ENCODE results near the gene CHST3.

The CHST3 gene

DNA sequence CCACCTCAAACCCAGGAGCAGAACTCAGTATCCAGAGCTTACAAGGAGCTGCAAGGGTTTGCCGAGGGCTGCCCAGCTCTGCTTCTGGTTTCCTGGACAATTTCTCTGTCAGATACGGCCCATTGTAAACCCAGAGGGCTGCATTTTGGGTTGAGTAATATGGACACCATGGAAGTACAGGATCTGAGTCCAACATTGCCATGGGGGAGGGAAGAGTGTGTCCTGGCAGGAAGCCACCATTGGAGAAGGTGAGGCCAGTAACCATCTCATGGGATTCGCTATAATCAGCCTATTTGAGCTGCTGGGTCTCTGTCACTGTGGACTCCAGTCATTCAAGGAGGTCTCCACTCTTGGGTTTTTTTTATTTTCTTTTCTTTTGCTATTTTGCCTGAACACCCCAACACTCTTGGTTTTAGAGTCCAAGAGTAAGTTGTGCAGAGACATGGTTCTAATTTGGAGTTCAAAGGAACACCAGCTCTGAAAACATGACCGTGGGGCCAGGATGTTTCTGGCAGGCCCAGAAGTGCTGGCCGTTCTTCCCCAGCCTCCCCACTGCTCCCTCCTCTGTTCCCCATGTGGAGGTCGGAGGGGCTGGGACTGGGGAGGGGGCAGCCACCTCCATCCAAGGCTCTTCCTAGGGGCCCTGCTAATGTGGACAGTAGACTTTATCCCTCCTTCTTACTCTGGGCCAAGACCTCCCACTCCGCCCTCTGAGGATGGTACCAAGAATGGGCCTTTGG lies 46.2 kb downstream of the CHST3 start:
- no peak for DNase-seq (ENCODE audit: low spot score)

DNA sequence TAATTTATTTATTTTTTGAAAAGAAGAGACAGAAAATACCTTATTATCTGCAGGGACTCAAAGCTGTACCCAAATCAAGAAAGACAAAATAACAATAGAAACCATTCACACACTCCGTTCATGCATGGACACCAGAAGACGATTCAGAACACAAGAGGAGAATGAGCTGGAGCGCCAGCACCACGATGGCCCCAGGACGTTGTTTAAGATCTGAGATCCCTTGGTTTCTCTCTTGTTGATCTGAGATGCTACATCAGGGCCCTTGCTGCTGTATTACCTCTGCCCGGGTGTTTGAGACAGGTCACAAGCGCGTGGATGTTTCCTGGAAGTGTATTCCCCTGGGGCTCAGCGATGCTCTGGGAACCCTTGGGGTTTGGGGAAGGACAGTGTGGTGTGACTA lies 46.8 kb downstream of the CHST3 start:
- no peak for DNase-seq (ENCODE audit: low spot score)

DNA sequence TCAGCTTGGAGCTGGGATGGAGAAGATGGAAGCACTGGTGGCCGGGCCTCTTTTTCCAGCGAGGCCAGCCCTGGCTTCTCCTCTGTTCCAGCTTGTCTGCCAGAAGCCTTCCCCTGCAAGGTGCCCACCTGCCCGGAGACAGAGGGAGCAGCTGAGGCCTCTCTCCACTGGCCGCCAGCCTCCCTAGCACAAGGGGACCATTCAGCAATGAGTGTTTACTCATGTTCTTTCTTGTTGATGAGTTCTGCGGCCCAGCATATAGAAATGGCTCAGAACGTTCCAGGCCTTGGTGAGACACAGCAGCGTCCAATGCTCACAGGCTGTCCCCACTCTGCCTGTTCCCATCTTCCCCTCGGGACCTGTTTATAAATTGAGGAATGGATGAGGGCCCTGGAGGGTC lies 47.3 kb downstream of the CHST3 start:
- DNase-seq (ENCODE audit: low spot score), result no peak

DNA sequence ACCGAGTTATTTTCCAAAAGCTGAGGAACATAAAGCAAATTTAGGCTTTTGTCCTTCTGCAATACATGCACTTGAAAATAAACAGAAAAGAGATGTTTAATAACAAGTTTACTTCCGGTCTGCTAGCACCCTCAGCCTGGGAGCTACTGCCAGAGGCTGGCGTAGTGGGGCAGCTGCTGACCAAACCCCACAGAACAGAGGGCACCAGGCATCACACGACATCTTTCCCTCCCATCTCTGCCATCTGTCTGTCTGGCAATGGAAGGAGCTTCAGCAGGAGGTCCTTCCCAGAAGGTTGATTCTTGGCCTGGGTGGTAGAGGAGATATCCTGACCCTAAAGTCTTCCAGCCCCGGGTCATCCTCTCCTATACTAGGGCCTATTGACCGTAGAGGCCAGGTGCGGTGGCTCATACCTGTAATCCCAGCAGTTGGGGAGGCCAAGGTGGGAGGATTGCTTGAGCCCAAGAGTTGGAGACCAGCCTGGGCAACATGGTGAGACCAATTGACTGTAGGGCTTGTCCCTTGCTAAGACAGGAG lies 47.8 kb downstream of the CHST3 start:
- no peak for DNase-seq (ENCODE audit: low spot score)

DNA sequence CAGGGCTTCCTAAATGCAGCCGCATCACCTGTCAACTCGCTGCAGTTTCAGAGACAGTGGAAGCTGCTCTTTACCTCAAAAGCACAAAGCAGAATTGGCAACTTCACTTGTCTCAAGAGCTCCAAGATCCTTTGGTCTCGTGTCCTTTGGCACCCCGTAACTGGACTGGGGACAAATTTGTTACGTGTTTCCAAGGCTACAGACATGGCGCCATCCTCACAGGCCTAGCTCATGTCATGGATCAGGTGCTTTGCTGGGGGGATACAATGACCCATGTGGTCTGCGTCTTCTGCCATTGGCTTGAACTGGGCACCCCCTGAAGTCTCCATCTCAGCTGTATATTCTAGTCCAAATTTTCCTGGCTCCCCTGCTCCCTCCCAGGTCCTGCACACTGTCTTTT lies 48.6 kb downstream of the CHST3 start:
- no peak for DNase-seq (ENCODE audit: low spot score)

DNA sequence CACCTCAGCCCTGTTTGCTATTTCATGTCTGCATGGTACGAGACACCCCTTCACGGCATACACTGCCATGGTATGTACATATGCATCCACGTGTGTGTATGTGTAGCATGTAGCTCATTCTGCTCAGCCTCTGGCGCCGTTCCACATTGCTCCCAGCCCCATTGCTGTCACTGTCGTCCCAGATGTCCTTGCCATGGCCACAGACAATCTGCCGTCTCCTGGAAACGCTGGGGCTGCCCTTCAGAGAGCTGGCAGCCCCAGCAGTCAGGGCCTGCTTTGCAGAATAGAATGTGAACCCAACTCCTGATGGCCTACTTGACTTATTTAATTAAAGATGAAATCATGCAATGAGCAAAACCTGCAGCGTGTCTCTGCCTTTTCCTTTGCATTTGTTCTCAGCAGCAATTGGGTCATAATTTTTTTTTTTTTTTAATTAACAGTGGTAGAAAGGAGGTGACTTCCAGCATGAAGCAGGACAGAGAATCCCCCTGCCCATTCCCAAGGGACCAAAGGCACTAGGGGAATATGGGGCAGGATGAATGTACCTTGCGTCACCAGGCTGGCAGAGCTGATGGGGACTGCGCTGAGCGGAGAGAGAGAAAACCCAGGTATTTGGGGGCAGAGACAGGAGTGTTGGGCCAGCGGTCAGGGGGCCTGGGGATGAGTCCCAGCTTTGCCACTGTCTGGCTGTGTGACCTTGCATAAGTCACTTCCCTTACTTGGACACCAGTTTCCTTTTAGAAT lies 49.2 kb downstream of the CHST3 start:
- no peak for DNase-seq (ENCODE audit: low spot score)

DNA sequence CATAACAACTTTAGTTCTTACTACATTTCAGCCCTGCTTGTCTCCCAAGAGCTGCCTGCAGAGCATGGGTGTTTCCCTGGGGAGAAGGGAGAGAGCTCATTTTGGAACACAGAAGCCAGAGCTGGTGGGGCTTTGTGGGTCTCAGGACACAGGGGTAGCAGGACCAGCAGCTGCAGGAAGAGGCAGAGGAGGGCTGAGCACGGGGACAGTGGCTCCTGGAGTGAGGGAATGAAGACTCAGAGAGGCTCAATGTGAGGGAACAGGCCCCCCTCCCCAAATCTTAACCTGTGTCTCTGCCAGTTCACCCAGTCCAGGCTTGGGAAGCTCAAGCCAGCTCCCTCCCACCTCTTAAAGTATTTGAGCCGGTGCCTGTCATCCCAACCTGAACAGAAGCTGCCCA lies 50.0 kb downstream of the CHST3 start:
- DNase-seq (ENCODE audit: low spot score), result no peak

DNA sequence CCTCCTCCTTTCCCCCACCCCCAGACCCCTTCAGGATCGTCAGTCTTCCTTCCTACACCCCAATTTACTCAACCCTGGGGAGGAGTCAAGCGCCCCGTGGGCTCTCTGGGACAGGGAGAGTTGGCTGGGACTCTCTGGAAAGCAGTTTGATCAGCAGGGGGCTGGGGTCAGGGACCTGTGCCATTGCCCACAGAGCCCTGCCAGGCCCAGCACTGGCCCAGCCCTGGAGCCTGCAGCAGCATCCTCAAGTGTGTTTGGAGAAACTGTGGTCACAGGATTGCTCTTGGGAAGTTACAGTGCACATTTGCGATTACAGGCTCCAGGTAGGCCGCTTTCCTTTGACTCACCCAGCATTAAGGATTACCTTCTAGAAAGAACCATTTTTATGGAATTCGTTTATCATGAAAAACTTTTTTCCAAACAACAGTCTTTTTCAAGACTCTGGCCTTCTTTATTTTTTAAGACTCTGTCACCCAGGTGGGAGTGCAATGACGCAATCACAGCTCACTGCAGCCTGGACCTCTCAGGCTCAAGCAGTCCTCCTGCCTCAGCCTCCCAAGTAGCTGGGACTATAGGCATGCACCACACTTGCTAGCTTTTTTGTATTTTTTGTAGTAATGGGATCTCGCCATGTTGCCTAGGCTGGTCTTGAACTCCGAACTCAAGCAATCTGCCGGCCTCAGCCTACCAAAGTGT lies 50.7 kb downstream of the CHST3 start:
- DNase-seq (ENCODE audit: low spot score), result no peak

DNA sequence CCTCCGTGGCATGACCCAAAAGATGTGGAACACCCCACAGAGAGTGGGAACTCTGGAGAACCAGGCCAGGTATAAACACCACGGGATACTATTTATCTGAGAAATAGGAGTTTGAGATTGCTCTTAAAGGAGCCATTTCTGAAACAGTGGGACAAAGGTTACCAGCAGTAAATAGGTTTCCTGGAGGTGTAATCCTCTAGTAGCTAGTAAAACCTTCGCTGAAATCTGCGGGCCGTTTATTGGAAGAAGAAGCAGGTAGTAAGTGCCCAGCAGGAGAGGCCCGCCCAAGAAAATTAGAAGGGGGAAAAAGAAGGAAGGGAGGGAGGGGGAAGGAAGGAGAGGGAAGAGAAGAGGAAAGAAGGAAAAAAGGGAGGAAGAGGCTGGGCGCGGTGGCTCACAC lies 51.6 kb downstream of the CHST3 start:
- DNase-seq (ENCODE audit: low spot score), result no peak

DNA sequence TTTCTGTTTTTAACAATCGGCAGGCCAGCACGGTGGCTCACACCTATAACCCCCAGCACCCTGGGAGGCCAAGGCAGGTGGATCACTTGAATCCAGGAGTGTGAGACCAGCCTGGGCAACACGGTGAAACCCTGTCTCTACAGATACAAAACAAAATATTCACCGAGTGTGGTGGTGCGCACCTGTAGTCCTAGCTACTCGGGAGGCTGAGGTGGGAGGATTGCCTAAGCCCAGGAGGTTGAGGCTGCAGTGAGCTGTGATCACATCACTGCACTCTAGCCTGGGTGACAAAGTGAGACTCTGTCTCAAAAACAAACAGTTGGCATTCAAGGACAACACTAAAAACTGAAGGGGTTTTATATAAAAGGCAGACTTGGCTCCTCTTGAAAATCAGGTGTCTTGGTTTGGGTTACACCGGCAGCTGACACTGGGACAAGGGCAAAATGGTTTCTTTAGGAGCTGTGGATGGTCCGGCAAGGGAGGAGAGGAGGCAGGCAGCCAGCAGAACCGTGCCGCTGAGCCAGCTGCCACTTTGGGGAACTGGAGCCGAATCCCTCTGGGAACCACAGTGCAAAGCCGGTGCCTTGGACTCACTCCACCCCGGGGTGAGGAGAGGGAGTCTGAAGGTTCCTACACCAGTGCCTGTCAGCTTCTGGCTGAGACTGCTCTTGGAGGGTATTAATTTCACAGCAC lies 52.6 kb downstream of the CHST3 start:
- no peak for DNase-seq (ENCODE audit: low spot score)

DNA sequence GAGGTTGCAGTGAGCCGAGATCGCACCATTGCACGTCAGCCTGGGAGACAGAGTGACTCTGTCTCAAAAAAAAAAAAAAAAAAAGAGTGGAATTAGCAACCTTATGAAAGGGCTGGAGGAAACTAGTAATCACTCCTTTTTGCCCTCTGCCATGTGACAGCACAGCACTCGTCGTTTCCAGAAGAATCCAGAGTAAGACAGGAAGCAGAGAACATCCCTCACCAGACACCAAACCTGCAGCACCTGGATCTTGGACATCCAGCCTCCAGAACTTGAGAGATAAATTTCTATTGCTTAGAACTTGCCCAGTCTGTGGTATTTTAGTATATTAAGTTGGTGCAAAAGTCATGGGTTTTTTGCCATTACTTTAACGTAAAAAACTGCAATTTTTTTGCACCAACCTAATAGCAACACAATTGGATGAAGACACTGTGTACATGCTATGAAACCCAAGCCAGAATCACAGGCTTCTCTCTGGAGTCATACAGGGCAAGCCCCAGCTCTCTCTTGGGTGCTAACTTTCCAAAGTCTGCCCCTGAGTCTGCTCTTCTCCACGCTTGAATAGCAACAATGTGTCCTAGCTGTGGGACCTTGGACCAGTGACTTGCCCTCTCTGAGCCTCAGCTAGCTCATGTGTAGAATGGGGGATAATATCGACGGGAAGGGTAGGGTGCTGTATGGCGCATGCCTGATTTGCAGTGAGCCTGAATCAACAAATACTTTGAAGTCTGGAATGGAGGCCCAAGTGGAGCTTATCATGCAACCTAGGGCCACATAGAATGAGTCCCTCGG lies 55.1 kb downstream of the CHST3 start:
- no peak for DNase-seq (ENCODE audit: low spot score)

DNA sequence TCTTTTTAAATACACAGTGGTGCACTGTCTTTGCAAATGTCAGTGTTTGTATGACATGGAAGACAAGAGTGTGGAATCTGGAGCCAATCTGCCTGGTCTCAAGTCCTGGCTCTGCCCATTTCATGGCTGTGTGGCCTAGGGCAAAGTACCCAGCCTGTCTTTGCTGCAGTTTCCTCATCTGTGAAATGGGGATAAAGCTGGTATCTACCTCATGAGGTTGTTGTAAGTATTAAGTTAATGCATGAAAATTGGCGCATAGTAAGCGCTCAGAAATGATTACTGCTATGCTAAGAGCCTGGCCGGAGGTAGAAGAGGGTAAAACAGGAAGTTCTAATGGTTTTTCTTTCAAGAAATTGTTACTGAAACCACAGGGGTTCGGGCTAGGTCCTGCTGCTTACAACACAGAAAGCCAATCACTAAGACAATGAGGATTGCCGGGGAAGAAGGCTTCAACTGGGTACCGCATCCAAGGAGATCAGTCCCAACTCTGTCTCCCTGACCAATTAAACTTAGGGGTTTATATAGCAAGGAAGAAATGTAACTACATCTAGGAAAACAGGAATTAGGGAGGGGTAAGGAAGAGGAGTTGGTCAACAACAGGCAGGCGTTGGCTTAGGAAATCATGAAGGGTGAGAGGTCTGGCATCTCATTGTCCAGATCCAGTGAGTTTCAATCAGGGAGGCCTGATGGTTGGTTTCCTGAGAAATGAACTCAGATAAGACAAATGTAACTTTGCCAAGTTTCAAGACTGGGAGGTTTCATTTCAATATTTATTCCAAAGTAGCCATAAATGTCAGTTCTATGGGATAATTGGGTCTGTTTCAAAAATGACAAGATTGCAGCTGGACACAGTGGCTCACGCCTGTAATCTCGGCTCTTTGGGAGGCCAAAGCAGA lies 57.0 kb downstream of the CHST3 start:
- no peak for DNase-seq (ENCODE audit: low spot score)

DNA sequence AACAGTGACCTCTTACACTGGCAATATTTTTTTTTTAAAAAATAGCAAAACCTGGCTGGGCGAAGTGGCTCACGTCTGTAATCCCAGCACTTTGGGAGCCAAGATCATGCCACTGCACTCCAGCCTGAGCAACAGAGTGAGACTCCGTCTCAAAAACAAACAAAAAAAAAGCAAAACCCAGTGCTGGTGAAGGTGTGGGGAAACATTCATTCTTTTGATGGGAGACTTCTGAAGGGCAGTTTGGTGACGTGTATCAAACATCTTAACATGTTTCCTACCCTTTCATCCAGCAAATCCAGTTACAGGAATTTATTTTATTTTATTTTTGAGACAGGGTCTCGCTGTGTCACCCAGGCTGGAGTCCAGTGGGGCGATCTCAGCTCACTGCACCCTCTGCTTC lies 58.0 kb downstream of the CHST3 start:
- DNase-seq (ENCODE audit: low spot score), result no peak

DNA sequence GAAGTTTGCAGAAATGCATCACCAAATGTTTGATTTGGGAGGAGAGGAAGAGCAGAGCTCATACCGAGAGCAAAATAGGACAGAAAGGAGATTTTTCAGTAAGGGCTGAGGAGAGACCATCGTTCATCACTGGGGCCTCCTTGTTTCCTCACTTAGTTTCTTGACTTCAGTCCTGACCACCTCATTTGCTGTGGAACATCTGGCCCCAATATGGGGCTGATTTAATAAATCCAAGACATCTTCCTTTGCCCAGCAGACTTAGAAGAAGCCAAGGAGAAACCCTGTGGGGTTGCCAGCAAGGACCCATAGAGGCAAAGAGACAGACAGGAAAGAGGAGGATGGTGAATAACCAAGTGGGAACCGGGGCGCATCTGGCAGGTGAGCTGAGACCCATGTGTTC lies 60.4 kb downstream of the CHST3 start:
- DNase-seq (ENCODE audit: low spot score), result no peak

DNA sequence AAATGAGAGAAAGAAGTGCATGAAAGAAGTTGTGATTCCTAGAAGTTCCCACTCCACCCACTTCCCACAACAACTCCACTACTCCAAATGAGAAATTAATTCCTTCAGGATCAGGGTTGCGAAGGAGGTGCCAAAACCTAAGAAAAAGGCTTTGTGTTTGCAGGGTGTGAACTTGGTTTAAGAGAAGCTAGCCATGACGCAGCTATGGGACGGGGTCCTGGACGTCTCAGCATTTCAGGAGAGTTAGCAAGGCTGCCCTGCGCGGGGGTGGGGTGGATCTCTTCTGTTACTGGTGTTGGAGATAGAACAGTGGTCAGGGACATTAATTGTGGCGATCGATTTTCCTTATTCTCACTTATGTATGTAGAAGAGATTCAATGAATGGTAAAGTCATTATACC lies 61.2 kb downstream of the CHST3 start:
- no peak for DNase-seq (ENCODE audit: low spot score)

DNA sequence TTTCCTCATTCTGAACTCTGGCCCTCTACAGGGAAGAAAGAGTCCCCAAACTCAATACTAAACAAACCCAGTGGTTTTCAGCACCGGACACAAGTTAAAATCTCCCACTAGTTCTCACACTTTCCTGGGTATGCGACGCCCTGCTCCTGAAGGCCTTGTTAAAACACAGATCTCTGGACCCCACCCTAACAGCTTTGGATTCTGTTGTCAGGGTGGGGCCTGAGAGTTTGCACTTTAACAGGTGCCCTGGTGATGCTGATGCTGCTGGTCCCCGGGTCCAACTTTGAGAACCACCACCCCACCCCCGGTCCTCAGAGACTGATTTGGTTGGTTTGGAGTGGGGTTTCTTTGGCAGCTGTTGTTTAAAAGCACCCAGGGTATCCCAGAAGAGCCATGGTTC lies 61.6 kb downstream of the CHST3 start:
- no peak for DNase-seq (ENCODE audit: low spot score)

DNA sequence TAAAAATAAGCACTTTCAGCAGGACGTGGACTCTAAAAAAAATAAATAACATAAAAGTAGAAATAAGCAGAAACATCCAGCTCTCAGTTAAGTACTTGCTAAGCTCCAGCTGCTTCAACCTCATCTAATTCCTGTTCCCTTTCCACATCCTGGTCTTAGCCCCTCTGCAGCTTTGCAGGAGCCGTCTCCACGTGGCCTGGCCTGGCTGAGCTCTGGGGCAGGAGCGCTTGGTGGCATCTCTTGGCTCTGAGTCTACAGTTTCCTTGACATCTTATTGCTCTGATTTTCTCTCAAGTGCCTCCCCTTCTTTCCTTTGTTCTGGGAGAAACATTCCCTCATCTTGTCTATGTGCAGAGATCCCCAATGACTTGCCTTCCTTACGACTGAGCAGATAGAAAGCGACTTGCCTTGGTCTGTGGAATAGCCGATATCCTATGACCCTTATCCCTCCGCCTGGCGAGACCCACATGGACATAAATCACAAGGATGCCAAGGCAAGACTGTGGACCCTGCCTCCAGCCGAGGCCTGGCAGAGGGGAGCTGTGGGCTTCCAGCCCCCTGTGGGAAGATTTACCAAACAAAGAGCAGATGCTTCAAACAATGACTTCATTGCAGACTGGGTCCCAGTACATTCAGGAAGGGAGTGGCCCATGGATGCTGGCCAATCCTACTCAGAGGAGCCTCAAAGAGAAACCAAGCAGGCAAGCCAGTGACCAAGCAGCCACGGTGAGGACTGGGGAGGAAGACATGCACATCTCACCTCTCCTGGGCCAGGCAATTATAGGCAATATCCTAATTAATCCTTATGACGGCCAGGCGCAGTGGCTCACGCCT lies 62.3 kb downstream of the CHST3 start:
- DNase-seq (ENCODE audit: low spot score), result no peak

DNA sequence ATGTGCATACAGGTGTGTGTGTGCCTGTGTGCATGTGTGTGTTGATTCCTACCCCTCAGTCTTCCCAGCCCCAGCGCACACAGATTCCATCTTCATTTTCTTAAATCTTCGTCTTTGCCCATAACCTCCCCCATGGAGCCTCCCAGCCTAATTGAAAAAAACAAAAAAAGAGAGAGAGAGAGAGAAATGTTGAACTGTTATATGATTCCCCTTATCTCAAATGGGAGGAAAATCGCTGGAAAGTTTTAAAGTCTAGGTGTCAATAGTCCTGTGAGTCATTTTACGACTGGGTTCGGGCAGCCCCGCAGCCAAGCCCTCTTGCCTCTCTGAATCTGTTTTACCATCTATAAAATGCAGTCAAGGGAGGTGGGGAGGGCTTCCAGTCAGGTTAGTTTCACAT lies 63.3 kb downstream of the CHST3 start:
- DNase-seq (ENCODE audit: low spot score), result no peak

DNA sequence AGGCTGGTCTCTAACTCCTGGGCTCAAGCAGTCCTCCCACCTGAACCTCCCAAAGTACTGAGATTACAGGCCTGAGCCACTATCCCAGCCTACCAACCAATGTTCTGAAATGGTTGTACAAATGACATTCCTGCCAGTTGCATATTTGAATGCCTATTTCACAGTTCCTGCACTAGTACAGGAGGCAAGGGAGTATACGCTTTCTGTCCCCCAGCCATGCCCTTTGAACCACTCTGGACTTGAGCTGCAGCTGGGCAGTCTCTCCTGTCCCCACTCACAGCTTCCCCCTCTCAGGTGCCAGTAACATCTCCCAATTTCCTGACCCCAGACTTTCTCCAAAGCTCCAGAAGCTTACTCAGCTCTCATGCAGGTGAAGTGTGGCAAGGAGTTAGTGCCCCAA lies 65.2 kb downstream of the CHST3 start:
- no peak for DNase-seq (ENCODE audit: low spot score)
